GM12801 (cell line): ENCODE data around the gene GRIN3A.

Experiments
- CTCF ChIP-seq: IDR thresholded peaks from one replicate; pipeline ENCODE4 v1.5.1; 2011; ENCODE audit warnings: control low read depth; ENCODE audit not compliant: insufficient read length; ENCODE audit errors: extremely low read depth

GRIN3A gene

GRCh38 chr9:101587332-101588043 is 151.0 kb downstream of the GRIN3A start:
- TF ChIP-seq CTCF: no peak

- no peak for TF ChIP-seq CTCF
These were observed 151.8 kb downstream of the GRIN3A start for GRCh38 chr9:101586651-101587050.

GRCh38 chr9:101585740-101586139 is 152.7 kb downstream of the GRIN3A start:
- TF ChIP-seq CTCF: no peak

- no peak for TF ChIP-seq CTCF
These were observed 155.9 kb downstream of the GRIN3A start for GRCh38 chr9:101582553-101582952.

- no peak for TF ChIP-seq CTCF
These were observed 158.5 kb downstream of the GRIN3A start for GRCh38 chr9:101579711-101580545.

GRCh38 chr9:101578378-101578777 is 160.1 kb downstream of the GRIN3A start:
- no peak for TF ChIP-seq CTCF

- TF ChIP-seq CTCF: no peak
These were observed 163.6 kb downstream of the GRIN3A start for GRCh38 chr9:101574731-101575333.
